B cell (primary cell): Measurements from ENCODE around the gene SNPH. TPM values are rescaled to one million over a fixed set of nuclear protein-coding genes. Genes with fewer than 3 reads are reported as not detected.

Source experiments
- ATAC-seq: fragments of 200-7000 bp; cut with Tn5 transposase; one replicate; pipeline ENCODE4 v1.10.0; 2021; ENCODE audit warnings: low read depth, mild to moderate bottlenecking, moderate number of reproducible peaks, moderate library complexity
- CTCF ChIA-PET: fragments of 350-600 bp; sonication (Branson Sonifier 250); formaldehyde crosslinking; loops from one replicate; lab custom pipeline; 2021; ENCODE audit warnings: antibody characterized with exemption, inconsistent platforms; lab: Charles Lee
- POLR2A ChIA-PET: fragments of 350-600 bp; sonication (Branson Sonifier 250); formaldehyde crosslinking; loops from one replicate; lab custom pipeline; 2021; ENCODE audit warnings: antibody characterized with exemption; lab: Charles Lee
- DNase-seq: peaks from one replicate; pipeline ENCODE4 v3.0.0; 2013
- H2AFZ ChIP-seq: 2 replicates; pipeline ENCODE4 v1.6.1; 2012; ENCODE audit warnings: mild to moderate bottlenecking, low read depth, low read length; ENCODE audit not compliant: insufficient read depth, poor library complexity, severe bottlenecking
- H3K27ac ChIP-seq, 2 donors: 1 replicate in 1 of 2; 2 replicates in 1 of 2; pipeline ENCODE4 v1.5.1; 2012 to 2013; ENCODE audit warnings: low read length in 2 of 2, mild to moderate bottlenecking in 2 of 2, moderate library complexity in 1 of 2
- H3K27me3 ChIP-seq, 4 experiments: fragments of 200-600 bp in 1 of 4; sonication (generic) in 1 of 4; replicated peaks in 1 of 4; 1 replicate in 2 of 4; 2 replicates in 2 of 4; pipeline versions ENCODE4 v1.6.1 to v1.7.0; 2013 to 2016; ENCODE audit warnings: low read length in 3 of 4, mild to moderate bottlenecking in 2 of 4, mixed read lengths in 1 of 4, moderate library complexity in 1 of 4; ENCODE audit not compliant: insufficient read depth in 4 of 4, control insufficient read depth in 3 of 4; ENCODE audit errors: control extremely low read depth in 1 of 4
- H3K36me3 ChIP-seq, 2 experiments: replicated peaks in 1 of 2; 1 replicate in 1 of 2; 2 replicates in 1 of 2; pipeline versions ENCODE4 v1.6.1 to v1.7.1; 2013; ENCODE audit warnings: low read length in 1 of 2; ENCODE audit not compliant: insufficient read depth in 2 of 2, control insufficient read depth in 1 of 2; ENCODE audit errors: control extremely low read depth in 1 of 2, extremely low read depth in 1 of 2
- H3K4me1 ChIP-seq, 2 donors: fragments of 200-600 bp in 1 of 2; sonication (generic) in 1 of 2; 1 replicate in 1 of 2; 2 replicates in 1 of 2; pipeline versions ENCODE4 v1.5.1 to v1.6.1; 2013 to 2017; ENCODE audit warnings: low read length in 2 of 2; ENCODE audit not compliant: control insufficient read depth in 2 of 2, insufficient read depth in 2 of 2
- H3K4me2 ChIP-seq: replicated peaks from 2 replicates; pipeline ENCODE3; 2012; ENCODE audit warnings: mild to moderate bottlenecking, low read depth, low read length; ENCODE audit not compliant: poor library complexity, severe bottlenecking
- H3K4me3 ChIP-seq, 5 experiments: fragments of 200-600 bp in 1 of 5; sonication (generic) in 1 of 5; 1 replicate in 3 of 5; 2 replicates in 2 of 5; pipeline versions ENCODE4 v1.5.1 to v1.7.0; 2011 to 2016; ENCODE audit warnings: low read length in 4 of 5, mild to moderate bottlenecking in 4 of 5, low read depth in 2 of 5, control low read depth in 1 of 5, moderate library complexity in 1 of 5; ENCODE audit not compliant: insufficient read depth in 1 of 5; ENCODE audit errors: control extremely low read depth in 1 of 5, extremely low read depth in 1 of 5
- H3K79me2 ChIP-seq: fragments of 200-600 bp; sonication (generic); one replicate; pipeline ENCODE4 v1.6.0; 2016; ENCODE audit warnings: low read length; ENCODE audit not compliant: control insufficient read depth, insufficient read depth
- H3K9ac ChIP-seq: fragments of 200-600 bp; sonication (generic); 2 replicates; pipeline ENCODE4 v1.6.1; 2017; ENCODE audit warnings: mild to moderate bottlenecking, low read length, moderate library complexity
- H3K9me3 ChIP-seq, 3 donors: one replicate each; pipeline versions ENCODE4 v1.6.1 to v1.7.1; 2013; ENCODE audit warnings: low read length in 2 of 3; ENCODE audit not compliant: control insufficient read depth in 2 of 3, insufficient read depth in 1 of 3; ENCODE audit errors: control extremely low read depth in 1 of 3
- H4K20me1 ChIP-seq: 2 replicates; pipeline ENCODE4 v1.6.0; 2012; ENCODE audit warnings: mild to moderate bottlenecking, low read length; ENCODE audit not compliant: insufficient read depth, control insufficient read depth, poor library complexity, severe bottlenecking
- H3K27ac Mint-ChIP-seq: one replicate; pipeline ENCODE4 v1.8.0; 2021; ENCODE audit warnings: mixed read lengths
- H3K27me3 Mint-ChIP-seq: one replicate; pipeline ENCODE4 v1.8.0; 2021; ENCODE audit warnings: mixed read lengths
- H3K4me1 Mint-ChIP-seq: one replicate; pipeline ENCODE4 v1.8.0; 2021; ENCODE audit warnings: mixed read lengths
- H3K4me3 Mint-ChIP-seq: one replicate; pipeline ENCODE4 v1.8.0; 2021; ENCODE audit warnings: mixed read lengths
- H3K9me3 Mint-ChIP-seq: one replicate; pipeline ENCODE4 v1.8.0; 2022; ENCODE audit warnings: mixed read lengths; ENCODE audit not compliant: insufficient read depth
- CTCF ChIP-seq: fragments of 200-600 bp; IDR thresholded peaks from one replicate; pipeline ENCODE4 v1.8.0; 2022; ENCODE audit warnings: antibody characterized with exemption, mild to moderate bottlenecking
- EZH2 ChIP-seq: IDR thresholded peaks from 2 replicates; pipeline ENCODE4 v1.6.1; 2012; ENCODE audit warnings: borderline replicate concordance, low read depth, mild to moderate bottlenecking, moderate library complexity, low read length; ENCODE audit not compliant: insufficient read depth, poor library complexity, severe bottlenecking
- WGBS: methylation state at CpG from one replicate; pipeline ENCODE4 v1.1.5; 2013; ENCODE audit warnings: missing lambda C conversion rate; ENCODE audit not compliant: insufficient coverage; 5-methylcytosine and 5-hydroxymethylcytosine counted together
- intact Hi-C: fragments of 100-400 bp; cut with micrococcal nuclease; formaldehyde crosslinking; loops from one replicate; pipeline ENCODE4 v1.10.0; 2022
- polyA plus RNA-seq: library from polyadenylated mRNA; depleted of rRNA; stranded (reverse); fragments of >200 nt; gene quantifications from 2 replicates; pipeline ENCODE4 v1.2.3, GENCODE V29; 2012
- total RNA-seq, 2 donors: library from RNA; stranded (reverse); fragments of 120-200 nt in 1 of 2; gene quantifications; 1 replicate in 1 of 2; 2 replicates in 1 of 2; pipeline versions ENCODE4 v1.2.3 to v1.2.4, GENCODE V29; 2013 to 2022

The SNPH gene
- total and polyA plus RNA-seq, 2 donors (not counting 1 experiment from before 2014, with no cell fraction given): 0.67 to 3.0 TPM

- ChIA-PET POLR2A (interaction anchor here (0.8 to 1.2 kb wide), 2 partner anchors 51 to 68 kb away, joined by 3 to 6 read pairs; partner anchors contain the start of gene FKBP1A), CTCF (interaction anchor here (0.6 to 2.3 kb wide), 8 partner anchors 10 to 214 kb away, joined by 3 to 14 read pairs (median 7); no protein-coding TSS in a partner anchor)
- intact Hi-C loops: loop anchor here (1.0 to 10.0 kb wide), 9 partner anchors 52 to 1547 kb away; partner anchors contain the start of genes CSNK2A1, FKBP1A, PSMF1 and PTPRA
- Histone ChIP-seq H3K4me2 (peak overlapping the region; percentile 78), H3K4me3 (peak overlapping the region; percentile 75 to 99 (median 93)), H2AFZ (peak overlapping the region; percentile 77), H3K79me2 (peaks cover 44% of the 10 kb centered on the region), H4K20me1 (no peaks in the 10 kb centered on the region), H3K27me3 (no peaks in the 10 kb centered on the region), H3K27ac (peak overlapping the region; percentile 92 to 98), H3K9me3 (no peaks in the 10 kb centered on the region), H3K9ac (peak overlapping the region; percentile 98), H3K36me3 (no peaks in the 10 kb centered on the region), H3K4me1 (peaks cover 27 to 28% of the 10 kb centered on the region in 2 donors)
- TF ChIP-seq CTCF (no peak), EZH2 (no peak)
- H3K4me1 Mint-ChIP-seq: peaks cover 31% of the 10 kb centered on the region
- DNase-seq (peak; percentile 99), ATAC-seq (peak; percentile 89)
- H3K4me3 Mint-ChIP-seq: no peak overlapping the region
- no peaks in the 10 kb centered on the region for H3K27me3 Mint-ChIP-seq
- under 1% methylated on average over 48 of the region's 56 CpGs for WGBS
- H3K9me3 Mint-ChIP-seq: no peaks in the 10 kb centered on the region
- no peak overlapping the region for H3K27ac Mint-ChIP-seq
Observed at GRCh38 chr20:1325173-1326030, 59.3 kb downstream of the SNPH start.
